Peyer's patch (tissue), 4 donors: ENCODE data around the gene CHST4.

Source experiments
- CTCF ChIP-seq, 6 experiments: fragments of 450-650 bp in 4 of 6; fragments of 200-600 bp in 2 of 6; sonication (generic) in 1 of 6; IDR thresholded peaks; one replicate each; pipeline ENCODE4 v1.5.1; 2017 to 2019; ENCODE audit warnings: antibody characterized with exemption in 6 of 6, mild to moderate bottlenecking in 3 of 6, moderate library complexity in 1 of 6
- POLR2A ChIP-seq, 2 donors: fragments of 450-650 bp; IDR thresholded peaks; one replicate each; pipeline ENCODE4 v1.5.1; 2017; ENCODE audit warnings: antibody characterized with exemption in 2 of 2, mild to moderate bottlenecking in 2 of 2, moderate library complexity in 2 of 2

GRCh38 chr16:71536752-71537499, 10.7 kb downstream of the CHST4 start:
- TF ChIP-seq CTCF (IDR thresholded peaks at IDR 0.05) (no peak), POLR2A (IDR thresholded peaks at IDR 0.05) (no peak)
